Measurements from ENCODE around the gene A3GALT2.

Gene A3GALT2

GRCh38 chr1:33349778-33350610 lies 29.1 kb upstream of the A3GALT2 start:
- FAIRE-seq = no peak

- no peak for FAIRE-seq
Observed at GRCh38 chr1:33349081-33349759, 28.3 kb upstream of the A3GALT2 start.

DNA sequence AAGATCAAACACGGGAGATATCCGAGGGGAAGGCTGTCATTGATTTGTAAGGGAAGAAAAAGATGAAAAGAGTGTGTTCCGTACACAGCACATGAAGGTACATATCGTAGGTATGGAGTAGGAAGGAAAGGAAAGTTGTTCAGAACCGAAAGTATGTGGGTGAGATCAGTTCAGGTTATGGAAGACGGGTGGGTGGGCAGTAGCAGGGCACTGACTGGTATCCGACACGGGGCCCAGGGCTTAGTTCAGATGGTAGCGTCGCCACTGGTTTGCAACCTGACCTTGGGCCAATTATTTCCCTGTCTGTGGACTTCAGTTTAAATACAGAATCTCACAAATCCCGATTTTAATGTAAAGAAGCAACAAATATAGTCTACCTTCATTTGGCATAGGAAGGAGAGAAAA lies 27.8 kb upstream of the A3GALT2 start:
- FAIRE-seq = no peak

- no peak for FAIRE-seq
Observed at GRCh38 chr1:33348194-33348593, 27.3 kb upstream of the A3GALT2 start.

- FAIRE-seq = no peak
Observed at GRCh38 chr1:33347650-33347992, 26.7 kb upstream of the A3GALT2 start.

GRCh38 chr1:33346927-33347649 lies 26.2 kb upstream of the A3GALT2 start:
- FAIRE-seq = no peak

GRCh38 chr1:33346533-33346926 lies 25.6 kb upstream of the A3GALT2 start:
- no peak for FAIRE-seq

- no peak for FAIRE-seq
Observed at GRCh38 chr1:33344896-33345560, 24.1 kb upstream of the A3GALT2 start.

- FAIRE-seq = no peak
Observed at GRCh38 chr1:33343539-33343938, 22.6 kb upstream of the A3GALT2 start.

DNA sequence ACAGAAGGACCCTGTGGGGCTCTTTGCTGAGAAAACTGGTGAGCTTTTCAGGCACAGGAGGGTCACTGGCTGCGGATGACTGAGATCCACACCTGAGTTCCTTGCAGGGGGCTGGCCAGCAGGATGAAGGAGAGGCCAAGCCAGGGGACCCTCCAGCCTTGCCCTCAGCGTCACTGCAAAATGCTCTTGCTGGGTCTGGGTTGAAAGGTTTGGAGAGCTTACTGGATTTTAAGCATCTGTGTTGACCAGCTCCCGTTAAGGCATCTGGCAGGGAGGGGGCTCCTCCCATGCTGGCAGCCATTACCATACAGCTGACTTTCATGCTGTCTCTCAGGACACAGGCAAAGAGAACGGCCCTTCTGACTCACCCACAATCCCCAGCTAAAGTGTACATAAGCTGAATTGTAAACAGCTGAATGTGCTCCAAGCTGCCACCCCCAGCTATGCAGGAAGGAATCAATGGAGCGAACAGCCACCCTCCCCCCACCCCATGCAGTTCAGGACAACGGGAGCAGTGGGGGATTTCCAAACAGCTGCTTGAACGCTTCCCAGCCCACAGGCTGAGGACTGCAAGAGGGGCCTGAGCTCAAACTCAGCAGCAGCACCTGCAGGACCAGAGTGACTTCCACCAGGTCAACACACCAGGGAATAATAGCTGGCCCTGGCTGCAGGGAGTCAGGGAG lies 21.3 kb upstream of the A3GALT2 start:
- FAIRE-seq = peak; percentile 94

GRCh38 chr1:33341190-33341589 lies 20.3 kb upstream of the A3GALT2 start:
- FAIRE-seq = no peak

DNA sequence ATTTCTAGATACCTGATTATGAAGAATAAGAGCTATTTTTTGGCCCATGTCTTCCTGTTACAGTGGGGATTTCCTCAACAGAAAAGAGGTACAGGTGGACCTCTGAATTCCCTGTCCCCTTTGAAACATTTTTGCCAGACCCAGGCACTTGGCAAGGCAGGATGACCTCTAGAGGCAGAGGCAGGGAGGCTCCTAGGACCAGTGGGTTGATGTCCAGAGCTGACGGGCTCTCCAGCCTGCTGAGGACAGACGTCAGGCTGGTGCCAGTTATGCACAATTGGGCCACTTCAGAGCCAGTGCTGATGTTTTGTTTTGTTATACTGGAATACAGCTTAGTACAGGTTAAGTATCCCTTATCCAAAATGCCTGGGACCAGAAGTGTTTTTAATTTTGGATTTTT lies 18.5 kb upstream of the A3GALT2 start:
- no peak for FAIRE-seq

DNA sequence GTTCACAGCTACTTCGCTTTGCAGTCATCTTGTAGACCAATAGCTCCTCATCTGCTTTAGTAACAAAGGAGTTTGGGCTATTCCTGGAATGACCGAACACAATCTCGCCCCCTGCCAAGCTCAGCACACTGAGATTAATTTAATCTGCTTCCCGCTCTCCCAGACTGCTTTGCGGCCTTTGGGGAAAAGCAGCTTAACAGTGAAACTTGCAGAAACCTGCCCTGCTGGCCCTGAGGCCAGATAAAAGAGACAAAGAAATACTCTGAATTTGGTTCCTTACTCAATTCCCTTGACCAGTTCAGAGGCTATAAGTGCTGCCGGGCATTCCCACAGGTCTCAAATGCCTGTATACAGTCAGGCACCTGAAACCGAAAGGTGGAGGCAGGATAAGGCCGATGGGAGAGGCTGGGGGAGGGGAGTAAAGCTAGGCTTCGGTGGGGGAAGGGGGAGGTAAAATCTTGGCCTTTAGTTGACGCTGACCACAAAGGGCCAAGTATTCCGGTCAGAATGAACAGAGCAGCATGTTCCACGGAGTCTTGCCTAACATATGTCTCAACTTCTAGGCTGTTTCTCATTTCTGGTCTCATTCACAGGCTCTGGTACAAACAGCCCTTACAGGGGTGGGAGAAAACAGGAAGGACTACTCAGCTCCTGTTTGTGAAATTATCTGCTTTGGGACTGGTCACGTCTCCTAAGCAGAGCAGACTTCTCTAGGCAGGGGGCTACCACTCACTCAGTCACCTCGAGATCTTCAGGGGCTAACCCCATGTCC lies 17.7 kb upstream of the A3GALT2 start:
- FAIRE-seq = no peak

- no peak for FAIRE-seq
Observed at GRCh38 chr1:33338048-33338439, 17.1 kb upstream of the A3GALT2 start.

DNA sequence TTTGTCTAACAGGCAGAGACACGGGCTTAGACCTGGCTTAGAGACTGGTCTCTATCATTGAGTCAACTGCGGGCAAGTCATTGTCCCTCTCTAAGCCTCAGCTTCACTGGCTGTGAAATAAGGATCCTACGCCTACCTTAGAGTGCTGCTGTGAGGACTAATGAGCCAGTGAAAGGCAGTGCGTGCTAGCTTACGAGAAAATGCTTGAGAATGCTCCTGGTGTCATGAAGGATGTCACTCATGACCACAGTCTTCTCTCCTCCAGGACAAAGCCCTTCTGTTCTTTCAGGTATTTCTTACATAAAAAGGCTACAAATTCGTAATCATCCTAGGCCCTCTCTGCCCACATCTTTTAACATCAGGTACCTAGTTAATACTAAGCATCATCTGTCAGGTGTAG lies 16.5 kb upstream of the A3GALT2 start:
- no peak for FAIRE-seq

- FAIRE-seq = no peak
Observed at GRCh38 chr1:33336580-33336979, 15.7 kb upstream of the A3GALT2 start.

DNA sequence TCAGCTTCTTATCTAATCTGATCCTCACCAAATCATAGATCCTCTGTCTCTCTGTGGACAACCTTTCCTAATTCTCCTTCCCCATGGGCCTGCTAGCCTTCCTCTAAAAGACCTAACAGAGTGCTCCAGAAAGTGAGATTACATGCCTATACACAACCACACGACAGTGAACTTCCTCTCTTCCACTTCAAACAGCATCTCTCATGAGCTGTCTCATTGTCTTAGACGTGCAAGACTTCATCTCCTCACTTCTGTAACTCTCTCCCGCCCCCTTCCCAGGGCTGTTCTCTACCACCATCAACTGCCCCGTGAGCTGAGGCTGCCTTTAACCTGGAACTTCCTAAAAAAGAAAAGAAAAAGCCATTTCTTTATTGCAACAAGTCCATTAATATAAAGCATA lies 14.1 kb upstream of the A3GALT2 start:
- FAIRE-seq = no peak

GRCh38 chr1:33334081-33334552 lies 13.2 kb upstream of the A3GALT2 start:
- no peak for FAIRE-seq

DNA sequence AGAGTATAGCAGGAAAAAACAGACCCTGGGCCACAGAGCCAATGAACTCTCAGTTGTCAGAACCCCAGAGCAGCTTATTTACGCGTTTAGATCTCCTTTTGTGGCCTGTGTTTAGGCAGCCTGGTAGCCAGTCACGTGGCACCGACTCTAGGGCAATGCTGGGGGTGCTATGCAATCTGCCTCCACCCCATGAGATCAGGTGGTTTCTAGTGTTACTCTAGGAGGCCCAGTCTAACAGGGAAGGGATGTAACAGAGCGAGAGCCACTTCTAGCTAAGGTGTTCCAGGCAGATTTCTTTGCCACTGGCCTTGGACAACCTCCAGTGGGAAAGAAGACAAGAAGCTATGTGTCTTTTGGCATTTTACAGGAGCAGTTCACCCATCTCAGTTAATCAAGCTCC lies 12.0 kb upstream of the A3GALT2 start:
- no peak for FAIRE-seq

DNA sequence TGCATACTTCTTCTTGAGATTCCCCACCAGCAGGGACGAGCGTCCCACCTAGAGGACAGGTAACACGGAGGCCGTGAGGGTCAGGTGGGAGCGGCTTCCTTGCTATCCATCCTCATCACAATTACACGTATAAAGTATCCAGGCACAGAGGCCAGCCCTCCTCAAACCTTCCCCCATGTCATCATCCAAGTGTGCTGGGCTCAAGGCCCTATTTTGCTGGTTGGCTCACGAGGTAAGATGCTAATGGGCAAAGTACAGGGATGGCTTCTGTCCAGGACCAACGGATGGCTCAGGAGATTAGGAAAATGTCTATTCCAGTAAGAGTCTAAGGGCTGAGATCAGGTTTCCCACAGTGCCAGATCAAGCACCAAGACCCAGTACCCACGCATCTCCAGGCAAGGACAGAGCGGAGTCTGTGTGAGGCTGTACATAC lies 11.5 kb upstream of the A3GALT2 start:
- FAIRE-seq = no peak

DNA sequence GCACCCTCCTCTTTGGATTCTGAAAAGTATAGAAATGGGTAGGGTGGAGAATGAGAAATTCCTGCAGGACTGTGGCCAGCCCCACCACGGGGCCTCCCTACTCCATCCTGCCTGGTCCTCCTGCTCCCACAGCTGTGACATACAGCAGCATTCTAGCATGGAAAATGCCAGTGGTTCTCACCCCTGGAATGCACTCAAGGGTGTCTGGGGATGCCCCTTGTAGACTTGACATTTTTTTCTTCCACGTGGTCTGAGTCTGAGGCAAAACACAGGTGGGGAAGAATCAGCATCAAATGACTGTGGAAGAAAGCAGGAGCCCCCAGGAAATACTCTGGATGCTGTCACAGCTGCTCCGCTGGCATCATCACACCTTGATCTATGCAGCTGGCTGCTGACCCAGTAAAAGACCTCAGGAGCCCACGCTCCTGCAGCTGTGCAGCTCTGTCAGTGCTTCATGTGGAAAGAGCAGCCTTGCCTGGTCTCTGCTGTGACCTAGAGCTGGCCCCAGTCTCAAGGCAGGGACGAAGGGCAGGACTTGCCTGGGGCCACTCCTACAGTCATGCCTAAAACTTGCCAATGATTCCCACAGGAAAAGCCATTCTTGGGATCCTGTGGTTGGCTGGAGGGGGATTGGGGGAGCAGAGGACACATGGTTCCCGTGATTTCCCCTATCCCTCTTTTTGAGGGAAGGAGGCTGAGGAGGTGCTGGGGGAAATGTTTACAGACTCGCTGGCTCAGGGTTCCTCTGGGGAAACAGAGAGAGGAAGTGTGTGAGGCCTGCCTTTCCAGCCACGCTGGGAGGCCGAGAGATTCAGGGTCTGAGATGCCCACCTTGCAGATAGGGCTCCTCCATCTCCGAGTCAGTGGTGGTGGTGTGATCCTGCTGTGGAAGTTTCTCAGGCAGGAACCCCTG lies 10.8 kb upstream of the A3GALT2 start:
- no peak for FAIRE-seq

All from islet of Langerhans (tissue), 1 donor.